ENCODE results near the gene NSDHL. TPM values are rescaled to one million over a fixed set of nuclear protein-coding genes. Genes with fewer than 3 reads are reported as not detected.
A peak's percentile ranks its signal among the peaks of the same experiment; 100 is the strongest.

Gene NSDHL
- total and polyA plus RNA-seq, 10 donors, result 6.1 to 11.2 (median 9.0) TPM

GRCh38 chrX:152878976-152879755 is 48.3 kb downstream of the NSDHL start:
- peak; percentile 49 for DNase-seq
- Histone ChIP-seq H3K27me3 (replicated peaks in 1 of 7) (peaks cover 0 to 7% (median 0%) of the 10 kb centered on the region in 7 donors), H3K9me3 (no peaks in the 10 kb centered on the region), H3K4me1 (no peaks in the 10 kb centered on the region), H3K4me3 (no peak overlapping the region), H3K36me3 (no peaks in the 10 kb centered on the region), H3K27ac (no peak overlapping the region)
- WGBS, 5 donors, result 61 to 95% (median 78%) methylated on average over 4 to 16 of the region's 16 CpGs
- no peak for TF ChIP-seq POLR2AphosphoS5 (IDR thresholded peaks at IDR 0.05)
- TF ChIP-seq, protein P1, sequence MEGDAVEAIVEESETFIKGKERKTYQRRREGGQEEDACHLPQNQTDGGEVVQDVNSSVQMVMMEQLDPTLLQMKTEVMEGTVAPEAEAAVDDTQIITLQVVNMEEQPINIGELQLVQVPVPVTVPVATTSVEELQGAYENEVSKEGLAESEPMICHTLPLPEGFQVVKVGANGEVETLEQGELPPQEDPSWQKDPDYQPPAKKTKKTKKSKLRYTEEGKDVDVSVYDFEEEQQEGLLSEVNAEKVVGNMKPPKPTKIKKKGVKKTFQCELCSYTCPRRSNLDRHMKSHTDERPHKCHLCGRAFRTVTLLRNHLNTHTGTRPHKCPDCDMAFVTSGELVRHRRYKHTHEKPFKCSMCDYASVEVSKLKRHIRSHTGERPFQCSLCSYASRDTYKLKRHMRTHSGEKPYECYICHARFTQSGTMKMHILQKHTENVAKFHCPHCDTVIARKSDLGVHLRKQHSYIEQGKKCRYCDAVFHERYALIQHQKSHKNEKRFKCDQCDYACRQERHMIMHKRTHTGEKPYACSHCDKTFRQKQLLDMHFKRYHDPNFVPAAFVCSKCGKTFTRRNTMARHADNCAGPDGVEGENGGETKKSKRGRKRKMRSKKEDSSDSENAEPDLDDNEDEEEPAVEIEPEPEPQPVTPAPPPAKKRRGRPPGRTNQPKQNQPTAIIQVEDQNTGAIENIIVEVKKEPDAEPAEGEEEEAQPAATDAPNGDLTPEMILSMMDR (IDR thresholded peaks at IDR 0.05 in 8 of 11, conservative IDR thresholded peaks at IDR 0.05 in 3 of 11), result no peak
- TF ChIP-seq POLR2A (IDR thresholded peaks at IDR 0.05), result no peak
- intact Hi-C loops (cut with DNase I; ENCODE audit: low total_unique reads), result no loop called here

GRCh38 chrX:152881289-152881688 is 50.4 kb downstream of the NSDHL start:
- DNase-seq, result no peak
- TF ChIP-seq, protein P1 (IDR thresholded peaks at IDR 0.05 in 8 of 11, conservative IDR thresholded peaks at IDR 0.05 in 3 of 11), result no peak
- TF ChIP-seq POLR2A (IDR thresholded peaks at IDR 0.05) (no peak), POLR2AphosphoS5 (IDR thresholded peaks at IDR 0.05) (no peak)
- WGBS, 5 donors, result 77 to 89% (median 86%) methylated on average over 2 of the region's 2 CpGs
- peaks cover 0 to 7% (median 0%) of the 10 kb centered on the region in 7 donors for H3K27me3 ChIP-seq (replicated peaks in 1 of 7)
- no peaks in the 10 kb centered on the region for H3K9me3 ChIP-seq
- H3K4me3 ChIP-seq, result no peak overlapping the region
- intact Hi-C loops (cut with DNase I; ENCODE audit: low total_unique reads), result no loop called here
- H3K4me1 ChIP-seq, result no peaks in the 10 kb centered on the region
- no peak overlapping the region for H3K27ac ChIP-seq
- H3K36me3 ChIP-seq, result no peaks in the 10 kb centered on the region

DNA sequence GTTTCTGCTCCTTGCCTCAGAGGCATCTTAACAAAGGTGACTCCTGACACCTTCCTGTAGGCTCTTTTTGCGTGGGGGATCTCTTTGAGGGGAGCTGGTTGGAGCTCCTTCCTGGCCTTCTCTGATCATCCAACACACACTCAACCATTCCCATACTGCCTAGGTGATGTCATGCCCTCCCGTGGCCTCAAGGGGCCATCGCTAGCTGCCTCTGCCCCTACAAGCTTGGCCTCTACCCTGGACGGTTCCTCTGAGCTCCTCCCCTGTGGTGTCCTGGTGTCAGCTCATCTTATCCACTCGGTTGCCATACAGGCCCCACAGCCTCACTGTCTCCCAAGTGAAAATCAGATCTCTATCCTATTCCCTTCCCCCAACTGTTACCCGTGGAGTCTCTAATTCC is 53.3 kb downstream of the NSDHL start:
- peak; percentile 21 for DNase-seq
- H3K9me3 ChIP-seq, result no peaks in the 10 kb centered on the region
- peaks cover 0 to 17% (median 0%) of the 10 kb centered on the region in 7 donors for H3K27me3 ChIP-seq (replicated peaks in 1 of 7)
- 54 to 76% (median 64%) methylated on average over 6 of the region's 6 CpGs for WGBS, 5 donors
- no peaks in the 10 kb centered on the region for H3K36me3 ChIP-seq
- H3K4me1 ChIP-seq, result no peaks in the 10 kb centered on the region
- H3K4me3 ChIP-seq, result no peak overlapping the region
- TF ChIP-seq POLR2A (IDR thresholded peaks at IDR 0.05) (no peak), POLR2AphosphoS5 (IDR thresholded peaks at IDR 0.05) (no peak)
- TF ChIP-seq, protein P1 (IDR thresholded peaks at IDR 0.05 in 8 of 11, conservative IDR thresholded peaks at IDR 0.05 in 3 of 11), result no peak
- intact Hi-C loops (cut with DNase I; ENCODE audit: low total_unique reads), result no loop called here
- no peak overlapping the region for H3K27ac ChIP-seq

DNA sequence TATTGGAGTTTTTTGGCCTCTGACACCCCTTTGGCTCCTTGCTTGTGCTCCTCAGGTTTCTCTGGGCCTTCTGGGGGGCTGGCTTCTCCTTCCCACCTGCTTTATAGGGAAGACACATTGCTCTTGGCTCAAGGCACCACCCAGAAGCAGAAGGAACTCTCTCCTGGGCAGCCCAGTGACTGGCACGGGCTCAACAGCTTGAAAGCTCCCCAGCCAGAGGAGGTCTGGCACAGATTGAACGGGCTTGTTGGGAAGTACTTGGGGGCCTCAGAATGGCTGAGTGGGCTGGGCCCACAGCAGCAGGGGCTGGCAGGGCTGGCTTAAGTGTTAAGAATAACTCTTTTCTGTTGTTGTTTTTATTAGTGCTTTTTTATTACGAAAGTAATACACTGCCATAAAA is 55.9 kb downstream of the NSDHL start:
- intact Hi-C loops (cut with DNase I; ENCODE audit: low total_unique reads), result no loop called here
- Histone ChIP-seq H3K4me3 (no peak overlapping the region), H3K27me3 (replicated peaks in 1 of 7) (peaks cover 0 to 24% (median 0%) of the 10 kb centered on the region in 7 donors), H3K27ac (no peak overlapping the region), H3K4me1 (no peaks in the 10 kb centered on the region), H3K36me3 (no peaks in the 10 kb centered on the region), H3K9me3 (no peaks in the 10 kb centered on the region)
- DNase-seq, result peak; percentile 14
- WGBS, 5 donors, result 54 to 76% (median 65%) methylated on average over 3 of the region's 3 CpGs
- TF ChIP-seq POLR2A (IDR thresholded peaks at IDR 0.05), result no peak
- no peak for TF ChIP-seq POLR2AphosphoS5 (IDR thresholded peaks at IDR 0.05)
- TF ChIP-seq, protein P1 (IDR thresholded peaks at IDR 0.05 in 8 of 11, conservative IDR thresholded peaks at IDR 0.05 in 3 of 11), result no peak

All from spleen (tissue), 11 donors.